Measurements from ENCODE around the gene MGME1. TPM values are rescaled to one million over a fixed set of nuclear protein-coding genes. Genes with fewer than 3 reads are reported as not detected.

Gene MGME1
- total and polyA plus RNA-seq, 9 of the 15 experiments (the other 6 are each of a cell fraction or from before 2014, with no cell fraction given), result 13.4 to 45.1 (median 30.6) TPM

DNA sequence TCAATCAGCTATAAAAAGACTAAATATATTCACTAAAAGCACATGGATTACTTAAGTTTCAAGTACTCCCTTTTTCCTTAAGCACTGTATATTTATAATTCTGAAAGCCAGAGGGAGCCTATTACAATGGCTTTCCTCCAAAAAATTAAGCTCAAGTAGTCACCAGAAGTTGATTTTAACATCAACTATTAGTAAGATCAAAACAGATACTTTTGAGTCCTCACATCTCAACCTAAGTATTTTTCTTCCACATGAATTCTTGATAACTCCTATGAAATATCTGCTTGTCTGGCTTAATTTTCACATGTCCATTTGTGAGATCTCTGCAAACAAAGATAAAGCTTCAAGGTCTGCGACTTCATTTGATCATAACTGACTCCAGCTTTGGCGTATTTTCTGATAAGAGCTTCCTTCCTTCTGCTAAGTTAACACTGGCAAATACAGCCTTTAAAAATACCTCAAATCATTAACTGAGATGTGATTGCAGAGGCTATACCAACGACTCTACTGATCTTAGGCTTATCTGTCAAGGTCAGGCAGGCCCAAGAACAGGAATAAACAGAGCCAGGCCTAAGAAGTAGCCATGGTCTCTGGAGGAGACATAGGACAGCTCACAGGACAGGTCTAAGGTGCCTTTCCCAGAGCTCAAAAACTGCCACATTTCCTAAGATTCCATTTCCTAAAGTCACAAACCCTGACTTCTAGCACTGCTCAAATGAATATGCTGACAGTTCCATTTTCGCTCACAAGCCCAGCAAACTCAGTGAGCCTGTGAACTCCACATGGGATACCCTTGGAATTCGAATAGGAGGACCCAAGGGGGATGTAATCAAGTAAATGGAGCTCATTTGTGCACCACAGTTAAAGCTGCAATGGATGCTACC, 10.2 kb upstream of the MGME1 start (continued):
- TF ChIP-seq ADNP (tag; IDR thresholded peaks at IDR 0.05), result no peak
- peak; percentile 87; the same call in 1 of the 2 replicates for TF ChIP-seq SMARCA4 (IDR thresholded peaks at IDR 0.05)
- TF ChIP-seq TEAD2 (tag; IDR thresholded peaks at IDR 0.05), result no peak
- no peak for TF ChIP-seq ZNF3 (CRISPR knock-in tag; IDR thresholded peaks at IDR 0.05)
- TF ChIP-seq KLF16 (IDR thresholded peaks at IDR 0.05), result peak; percentile 85
- no peak for TF ChIP-seq ZNF696 (CRISPR knock-in tag; conservative IDR thresholded peaks at IDR 0.05)
- TF ChIP-seq FOXM1 (IDR thresholded peaks at IDR 0.05; ENCODE audit: low read depth), result peak; percentile 89
- no peak for TF ChIP-seq FOXM1 (CRISPR knock-in tag; IDR thresholded peaks at IDR 0.05; ENCODE audit: low read depth)
- TF ChIP-seq STAT5A (IDR thresholded peaks at IDR 0.05; ENCODE audit: borderline replicate concordance, low read length), result peak; percentile 59; the same call in 1 of the 2 replicates
- TF ChIP-seq XRCC5 (IDR thresholded peaks at IDR 0.05; ENCODE audit: low read depth, low read length), result no peak
- no peak for TF ChIP-seq ZNF224 (CRISPR knock-in tag; IDR thresholded peaks at IDR 0.05)
- TF ChIP-seq U2AF2 (optimal IDR thresholded peaks at IDR 0.05; ENCODE audit: low read depth, low read length), result no peak
- TF ChIP-seq ZSCAN29 (IDR thresholded peaks at IDR 0.05), result no peak
- TF ChIP-seq MYC (IDR thresholded peaks at IDR 0.05; ENCODE audit: low read depth, low read length), result 0 out of 2 replicates have a peak, but pooled peaks have one; percentile 32
- TF ChIP-seq MYC (CRISPR knock-in tag; IDR thresholded peaks at IDR 0.05; ENCODE audit: borderline replicate concordance, low read depth), result no peak
- TF ChIP-seq ZNF778 (CRISPR knock-in tag; IDR thresholded peaks at IDR 0.05), result no peak
- TF ChIP-seq DIDO1 (tag; IDR thresholded peaks at IDR 0.05; ENCODE audit: low read depth), result no peak
- peak; percentile 87 for TF ChIP-seq TCF3 (CRISPR knock-in tag; IDR thresholded peaks at IDR 0.05)
- TF ChIP-seq ZC3H8 (IDR thresholded peaks at IDR 0.05), result no peak
- TF ChIP-seq, protein P1, sequence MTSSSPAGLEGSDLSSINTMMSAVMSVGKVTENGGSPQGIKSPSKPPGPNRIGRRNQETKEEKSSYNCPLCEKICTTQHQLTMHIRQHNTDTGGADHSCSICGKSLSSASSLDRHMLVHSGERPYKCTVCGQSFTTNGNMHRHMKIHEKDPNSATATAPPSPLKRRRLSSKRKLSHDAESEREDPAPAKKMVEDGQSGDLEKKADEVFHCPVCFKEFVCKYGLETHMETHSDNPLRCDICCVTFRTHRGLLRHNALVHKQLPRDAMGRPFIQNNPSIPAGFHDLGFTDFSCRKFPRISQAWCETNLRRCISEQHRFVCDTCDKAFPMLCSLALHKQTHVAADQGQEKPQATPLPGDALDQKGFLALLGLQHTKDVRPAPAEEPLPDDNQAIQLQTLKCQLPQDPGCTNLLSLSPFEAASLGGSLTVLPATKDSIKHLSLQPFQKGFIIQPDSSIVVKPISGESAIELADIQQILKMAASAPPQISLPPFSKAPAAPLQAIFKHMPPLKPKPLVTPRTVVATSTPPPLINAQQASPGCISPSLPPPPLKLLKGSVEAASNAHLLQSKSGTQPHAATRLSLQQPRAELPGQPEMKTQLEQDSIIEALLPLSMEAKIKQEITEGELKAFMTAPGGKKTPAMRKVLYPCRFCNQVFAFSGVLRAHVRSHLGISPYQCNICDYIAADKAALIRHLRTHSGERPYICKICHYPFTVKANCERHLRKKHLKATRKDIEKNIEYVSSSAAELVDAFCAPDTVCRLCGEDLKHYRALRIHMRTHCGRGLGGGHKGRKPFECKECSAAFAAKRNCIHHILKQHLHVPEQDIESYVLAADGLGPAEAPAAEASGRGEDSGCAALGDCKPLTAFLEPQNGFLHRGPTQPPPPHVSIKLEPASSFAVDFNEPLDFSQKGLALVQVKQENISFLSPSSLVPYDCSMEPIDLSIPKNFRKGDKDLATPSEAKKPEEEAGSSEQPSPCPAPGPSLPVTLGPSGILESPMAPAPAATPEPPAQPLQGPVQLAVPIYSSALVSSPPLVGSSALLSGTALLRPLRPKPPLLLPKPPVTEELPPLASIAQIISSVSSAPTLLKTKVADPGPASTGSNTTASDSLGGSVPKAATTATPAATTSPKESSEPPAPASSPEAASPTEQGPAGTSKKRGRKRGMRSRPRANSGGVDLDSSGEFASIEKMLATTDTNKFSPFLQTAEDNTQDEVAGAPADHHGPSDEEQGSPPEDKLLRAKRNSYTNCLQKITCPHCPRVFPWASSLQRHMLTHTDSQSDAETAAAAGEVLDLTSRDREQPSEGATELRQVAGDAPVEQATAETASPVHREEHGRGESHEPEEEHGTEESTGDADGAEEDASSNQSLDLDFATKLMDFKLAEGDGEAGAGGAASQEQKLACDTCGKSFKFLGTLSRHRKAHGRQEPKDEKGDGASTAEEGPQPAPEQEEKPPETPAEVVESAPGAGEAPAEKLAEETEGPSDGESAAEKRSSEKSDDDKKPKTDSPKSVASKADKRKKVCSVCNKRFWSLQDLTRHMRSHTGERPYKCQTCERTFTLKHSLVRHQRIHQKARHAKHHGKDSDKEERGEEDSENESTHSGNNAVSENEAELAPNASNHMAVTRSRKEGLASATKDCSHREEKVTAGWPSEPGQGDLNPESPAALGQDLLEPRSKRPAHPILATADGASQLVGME (CRISPR knock-in tag; IDR thresholded peaks at IDR 0.05), result no peak
- no peak for TF ChIP-seq RBM14 (IDR thresholded peaks at IDR 0.05; ENCODE audit: borderline replicate concordance, insufficient read depth, low read depth, low read length)
- TF ChIP-seq HSF4 (CRISPR knock-in tag; IDR thresholded peaks at IDR 0.05; ENCODE audit: borderline replicate concordance), result no peak
- TF ChIP-seq ZNF766 (CRISPR knock-in tag; conservative IDR thresholded peaks at IDR 0.05), result peak; percentile 55; the same call in 1 of the 2 replicates
- TF ChIP-seq, protein P2, sequence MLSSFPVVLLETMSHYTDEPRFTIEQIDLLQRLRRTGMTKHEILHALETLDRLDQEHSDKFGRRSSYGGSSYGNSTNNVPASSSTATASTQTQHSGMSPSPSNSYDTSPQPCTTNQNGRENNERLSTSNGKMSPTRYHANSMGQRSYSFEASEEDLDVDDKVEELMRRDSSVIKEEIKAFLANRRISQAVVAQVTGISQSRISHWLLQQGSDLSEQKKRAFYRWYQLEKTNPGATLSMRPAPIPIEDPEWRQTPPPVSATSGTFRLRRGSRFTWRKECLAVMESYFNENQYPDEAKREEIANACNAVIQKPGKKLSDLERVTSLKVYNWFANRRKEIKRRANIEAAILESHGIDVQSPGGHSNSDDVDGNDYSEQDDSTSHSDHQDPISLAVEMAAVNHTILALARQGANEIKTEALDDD (IDR thresholded peaks at IDR 0.05), result peak; percentile 84
